DND-41 (cell line): ENCODE results near the gene MTURN.

Source experiments
- ATAC-seq: fragments of 200-7000 bp; cut with Tn5 transposase; 3 replicates; pipeline ENCODE4 v1.9.1; 2021; ENCODE audit warnings: low read depth; ENCODE audit not compliant: insufficient read depth
- DNase-seq: peaks from one replicate; pipeline ENCODE4 v3.0.0-alpha.2; 2020
- H2AFZ ChIP-seq: 2 replicates; pipeline ENCODE4 v1.6.0; 2012; ENCODE audit warnings: low read depth, low read length
- H3K27ac ChIP-seq: 2 replicates; pipeline ENCODE4 v1.5.1; 2012; ENCODE audit warnings: low read length, inconsistent platforms
- H3K27me3 ChIP-seq: fragments of 200-600 bp; sonication (generic); 2 replicates; pipeline ENCODE4 v1.6.0; 2012; ENCODE audit warnings: low read length, mild to moderate bottlenecking, inconsistent platforms; ENCODE audit not compliant: insufficient read depth, poor library complexity
- H3K36me3 ChIP-seq: 2 replicates; pipeline ENCODE4 v1.5.1; 2012; ENCODE audit warnings: low read length, inconsistent platforms; ENCODE audit not compliant: insufficient read depth
- H3K4me1 ChIP-seq: 2 replicates; pipeline ENCODE4 v1.5.1; 2012; ENCODE audit warnings: mild to moderate bottlenecking, low read length; ENCODE audit not compliant: insufficient read depth
- H3K4me2 ChIP-seq: 2 replicates; pipeline ENCODE4 v1.6.0; 2012; ENCODE audit warnings: mild to moderate bottlenecking, moderate library complexity, low read length, inconsistent platforms; ENCODE audit not compliant: insufficient read depth
- H3K4me3 ChIP-seq, 2 experiments: fragments of 200-600 bp in 1 of 2; shearing (Covaris generic) in 1 of 2; 2 replicates each; pipeline ENCODE4 v1.5.1; 2012 to 2016; ENCODE audit warnings: inconsistent platforms in 2 of 2, low read length in 2 of 2, mild to moderate bottlenecking in 2 of 2, low read depth in 1 of 2, moderate library complexity in 1 of 2
- H3K79me2 ChIP-seq: 2 replicates; pipeline ENCODE4 v1.6.0; 2012; ENCODE audit warnings: low read length, inconsistent platforms; ENCODE audit not compliant: insufficient read depth
- H3K9ac ChIP-seq: 2 replicates; pipeline ENCODE4 v1.6.0; 2012; ENCODE audit warnings: low read depth, mild to moderate bottlenecking, inconsistent platforms, low read length, moderate library complexity
- H3K9me3 ChIP-seq: 2 replicates; pipeline ENCODE4 v1.5.1; 2012; ENCODE audit warnings: low read length, moderate library complexity, mild to moderate bottlenecking, inconsistent platforms; ENCODE audit not compliant: insufficient read depth, severe bottlenecking
- H4K20me1 ChIP-seq: 2 replicates; pipeline ENCODE4 v1.6.0; 2012; ENCODE audit warnings: low read length; ENCODE audit not compliant: insufficient read depth
- EZH2 ChIP-seq: IDR thresholded peaks from 3 replicates; pipeline ENCODE4 v1.6.1; 2012; ENCODE audit warnings: borderline replicate concordance, low read depth, mild to moderate bottlenecking, moderate library complexity, low read length, inconsistent platforms; ENCODE audit not compliant: severe bottlenecking
- TF ChIP-seq, protein P1 (sequence below): IDR thresholded peaks from 2 replicates; pipeline ENCODE4 v1.5.1; 2012; ENCODE audit warnings: borderline replicate concordance, low read length, moderate library complexity, mild to moderate bottlenecking; ENCODE audit not compliant: poor library complexity, severe bottlenecking; ENCODE audit errors: extremely low read depth

Gene MTURN

GRCh38 chr7:30168835-30169573 lies 34.2 kb downstream of the MTURN start:
- H3K4me3 ChIP-seq: no peak overlapping the region
- H3K4me1 ChIP-seq: no peaks in the 10 kb centered on the region
- H4K20me1 ChIP-seq: no peaks in the 10 kb centered on the region
- TF ChIP-seq, protein P1, sequence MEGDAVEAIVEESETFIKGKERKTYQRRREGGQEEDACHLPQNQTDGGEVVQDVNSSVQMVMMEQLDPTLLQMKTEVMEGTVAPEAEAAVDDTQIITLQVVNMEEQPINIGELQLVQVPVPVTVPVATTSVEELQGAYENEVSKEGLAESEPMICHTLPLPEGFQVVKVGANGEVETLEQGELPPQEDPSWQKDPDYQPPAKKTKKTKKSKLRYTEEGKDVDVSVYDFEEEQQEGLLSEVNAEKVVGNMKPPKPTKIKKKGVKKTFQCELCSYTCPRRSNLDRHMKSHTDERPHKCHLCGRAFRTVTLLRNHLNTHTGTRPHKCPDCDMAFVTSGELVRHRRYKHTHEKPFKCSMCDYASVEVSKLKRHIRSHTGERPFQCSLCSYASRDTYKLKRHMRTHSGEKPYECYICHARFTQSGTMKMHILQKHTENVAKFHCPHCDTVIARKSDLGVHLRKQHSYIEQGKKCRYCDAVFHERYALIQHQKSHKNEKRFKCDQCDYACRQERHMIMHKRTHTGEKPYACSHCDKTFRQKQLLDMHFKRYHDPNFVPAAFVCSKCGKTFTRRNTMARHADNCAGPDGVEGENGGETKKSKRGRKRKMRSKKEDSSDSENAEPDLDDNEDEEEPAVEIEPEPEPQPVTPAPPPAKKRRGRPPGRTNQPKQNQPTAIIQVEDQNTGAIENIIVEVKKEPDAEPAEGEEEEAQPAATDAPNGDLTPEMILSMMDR: no peak
- no peak for TF ChIP-seq EZH2
- H2AFZ ChIP-seq: no peak overlapping the region
- H3K27me3 ChIP-seq: no peaks in the 10 kb centered on the region
- H3K27ac ChIP-seq: no peak overlapping the region
- H3K79me2 ChIP-seq: no peaks in the 10 kb centered on the region
- DNase-seq: no peak
- H3K9me3 ChIP-seq: no peaks in the 10 kb centered on the region
- H3K9ac ChIP-seq: no peak overlapping the region
- no peak overlapping the region for H3K4me2 ChIP-seq
- no peaks in the 10 kb centered on the region for H3K36me3 ChIP-seq
- no peak for ATAC-seq

DNA sequence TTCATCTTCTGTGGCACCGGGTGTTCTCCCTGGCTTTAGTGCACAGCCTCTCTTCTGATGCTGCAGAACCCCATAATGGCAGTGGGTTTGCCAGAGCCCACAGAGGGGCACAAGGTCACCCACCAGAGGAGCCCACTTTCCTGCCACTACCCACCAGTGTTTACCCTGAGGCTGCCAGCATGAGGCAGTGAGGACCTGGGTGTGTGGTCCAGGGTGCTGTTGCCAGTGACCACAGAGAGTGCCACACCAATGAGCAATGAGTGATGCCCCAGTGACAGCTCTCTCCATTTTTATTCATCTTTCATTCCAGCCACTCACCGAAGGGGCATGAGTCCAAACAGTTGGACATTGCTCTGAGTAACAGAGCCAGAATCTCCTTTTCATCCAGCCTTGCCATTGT lies 34.8 kb downstream of the MTURN start:
- ATAC-seq (no peak), DNase-seq (no peak)
- H2AFZ ChIP-seq: no peak overlapping the region
- no peak overlapping the region for H3K27ac ChIP-seq
- H3K4me3 ChIP-seq: no peak overlapping the region
- H3K27me3 ChIP-seq: no peaks in the 10 kb centered on the region
- no peaks in the 10 kb centered on the region for H4K20me1 ChIP-seq
- H3K4me1 ChIP-seq: no peaks in the 10 kb centered on the region
- H3K36me3 ChIP-seq: no peaks in the 10 kb centered on the region
- no peaks in the 10 kb centered on the region for H3K79me2 ChIP-seq
- no peak overlapping the region for H3K4me2 ChIP-seq
- TF ChIP-seq, protein P1: no peak
- TF ChIP-seq EZH2: no peak
- H3K9me3 ChIP-seq: no peaks in the 10 kb centered on the region
- H3K9ac ChIP-seq: no peak overlapping the region

GRCh38 chr7:30170476-30171205 lies 35.9 kb downstream of the MTURN start:
- Histone ChIP-seq H3K9me3 (no peaks in the 10 kb centered on the region), H3K27ac (no peak overlapping the region), H3K9ac (no peak overlapping the region), H3K36me3 (no peaks in the 10 kb centered on the region), H4K20me1 (no peaks in the 10 kb centered on the region), H3K27me3 (no peaks in the 10 kb centered on the region), H2AFZ (no peak overlapping the region), H3K4me1 (no peaks in the 10 kb centered on the region), H3K4me2 (no peak overlapping the region), H3K79me2 (no peaks in the 10 kb centered on the region), H3K4me3 (no peak overlapping the region)
- ATAC-seq: no peak
- no peak for DNase-seq
- TF ChIP-seq EZH2: no peak
- TF ChIP-seq, protein P1: no peak
